Coronary artery (tissue), 2 donors: ENCODE data around the gene CDK12.
"Not testable (repeated sequence)": the region's sequence is repeated elsewhere in the genome, so short reads cannot be mapped to it uniquely, and the experiment has no call there.

Experiments used
- DNase-seq: peaks from one replicate; pipeline ENCODE4 v3.0.0-alpha.2; 2017; ENCODE audit warnings: low spot score
- H3K27ac ChIP-seq, 2 donors: fragments of 200-600 bp; sonication (generic); one replicate each; pipeline ENCODE4 v1.5.1; 2016 to 2019
- H3K4me3 ChIP-seq: fragments of 200-600 bp; sonication (generic); 2 replicates; pipeline ENCODE4 v1.5.1; 2016; ENCODE audit warnings: mild to moderate bottlenecking, moderate library complexity
- TF ChIP-seq, protein P1 (sequence below): fragments of 200-600 bp; sonication (generic); IDR thresholded peaks from one replicate; pipeline ENCODE4 v1.5.1; 2019; ENCODE audit warnings: antibody characterized with exemption

CDK12 gene

DNA sequence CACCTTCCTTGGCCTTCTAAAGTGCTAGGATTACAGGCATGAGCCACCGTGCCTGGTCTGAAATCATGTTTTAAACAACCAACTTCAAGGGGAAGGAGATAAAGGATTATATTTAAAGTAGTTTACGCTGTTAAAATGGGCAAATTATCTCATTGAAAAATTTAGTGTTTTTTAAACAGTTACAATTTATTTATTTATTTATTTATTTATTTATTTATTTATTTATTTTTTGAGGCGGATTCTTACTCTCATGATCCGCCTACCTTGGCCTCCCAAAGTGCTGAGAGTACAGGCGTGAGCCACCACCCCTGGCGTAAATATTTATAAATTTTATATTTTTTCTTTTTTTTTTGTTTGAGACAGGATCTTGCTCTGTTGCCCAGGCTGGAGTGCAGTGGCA lies 22.2 kb downstream of the CDK12 start:
- no peak for DNase-seq
- no peak overlapping the region for H3K4me3 ChIP-seq
- no peak overlapping the region for H3K27ac ChIP-seq
- TF ChIP-seq, protein P1, sequence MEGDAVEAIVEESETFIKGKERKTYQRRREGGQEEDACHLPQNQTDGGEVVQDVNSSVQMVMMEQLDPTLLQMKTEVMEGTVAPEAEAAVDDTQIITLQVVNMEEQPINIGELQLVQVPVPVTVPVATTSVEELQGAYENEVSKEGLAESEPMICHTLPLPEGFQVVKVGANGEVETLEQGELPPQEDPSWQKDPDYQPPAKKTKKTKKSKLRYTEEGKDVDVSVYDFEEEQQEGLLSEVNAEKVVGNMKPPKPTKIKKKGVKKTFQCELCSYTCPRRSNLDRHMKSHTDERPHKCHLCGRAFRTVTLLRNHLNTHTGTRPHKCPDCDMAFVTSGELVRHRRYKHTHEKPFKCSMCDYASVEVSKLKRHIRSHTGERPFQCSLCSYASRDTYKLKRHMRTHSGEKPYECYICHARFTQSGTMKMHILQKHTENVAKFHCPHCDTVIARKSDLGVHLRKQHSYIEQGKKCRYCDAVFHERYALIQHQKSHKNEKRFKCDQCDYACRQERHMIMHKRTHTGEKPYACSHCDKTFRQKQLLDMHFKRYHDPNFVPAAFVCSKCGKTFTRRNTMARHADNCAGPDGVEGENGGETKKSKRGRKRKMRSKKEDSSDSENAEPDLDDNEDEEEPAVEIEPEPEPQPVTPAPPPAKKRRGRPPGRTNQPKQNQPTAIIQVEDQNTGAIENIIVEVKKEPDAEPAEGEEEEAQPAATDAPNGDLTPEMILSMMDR = no peak

DNA sequence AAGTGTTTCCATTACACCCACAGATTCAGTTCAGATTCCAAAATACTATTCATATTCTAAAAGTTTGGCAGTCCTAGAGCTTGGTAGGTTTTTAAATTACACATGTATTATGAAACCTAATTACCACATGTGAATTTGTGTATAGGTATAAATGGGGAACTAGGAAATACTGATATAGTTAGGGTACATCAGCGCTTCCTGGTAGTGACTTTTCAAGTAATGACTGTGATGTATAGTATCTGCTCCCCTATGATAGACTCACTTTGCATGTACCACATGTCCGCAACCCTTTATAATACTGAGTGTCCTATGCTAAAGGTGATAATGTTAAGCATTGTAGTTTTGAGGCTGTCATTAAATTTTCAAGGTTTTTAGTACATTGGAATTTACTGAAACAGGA lies 22.9 kb downstream of the CDK12 start:
- DNase-seq = no peak
- H3K4me3 ChIP-seq = no peak overlapping the region
- H3K27ac ChIP-seq = no peak overlapping the region
- TF ChIP-seq, protein P1 = no peak

DNA sequence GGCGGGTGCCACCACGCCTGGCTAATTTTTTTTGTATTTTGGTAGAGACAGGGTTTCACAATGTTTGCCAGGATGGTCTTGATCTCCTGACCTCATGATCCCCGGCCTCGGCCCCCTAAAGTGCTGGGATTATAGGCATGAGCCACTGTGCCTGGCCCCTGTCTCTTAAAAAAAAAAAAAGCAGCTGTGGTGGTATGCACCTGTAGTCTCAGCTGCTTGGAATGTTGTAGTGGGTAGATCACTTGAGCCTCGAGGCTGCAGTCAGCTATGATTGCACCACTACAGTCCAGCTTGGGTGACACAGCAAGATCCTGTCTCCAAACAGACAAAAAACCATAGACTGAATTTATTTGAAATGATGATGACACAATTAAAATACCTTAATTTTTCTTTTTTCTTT lies 24.3 kb downstream of the CDK12 start:
- H3K4me3 ChIP-seq = no peak overlapping the region
- TF ChIP-seq, protein P1 = no peak
- no peak for DNase-seq
- H3K27ac ChIP-seq = no peak overlapping the region

DNA sequence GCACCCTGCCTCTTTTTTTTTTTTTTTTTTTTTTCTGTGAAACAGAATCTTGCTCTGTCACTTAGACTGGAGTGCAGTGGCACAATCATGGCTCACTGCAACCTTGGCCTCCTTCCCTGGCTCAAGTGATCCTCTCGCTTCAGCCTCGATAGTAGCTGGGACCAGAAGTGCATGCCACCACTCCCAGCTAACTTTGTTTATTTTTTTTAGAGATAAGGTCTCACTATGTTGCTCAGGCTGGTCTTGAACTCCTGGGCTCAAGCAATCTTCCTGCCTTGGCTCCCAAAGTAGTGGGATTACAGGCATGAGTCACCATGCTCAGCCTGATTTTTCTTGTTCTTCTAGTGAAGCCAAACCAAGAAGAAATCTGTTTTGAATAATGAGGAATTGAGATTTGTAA lies 25.0 kb downstream of the CDK12 start:
- no peak overlapping the region for H3K4me3 ChIP-seq
- no peak overlapping the region for H3K27ac ChIP-seq
- TF ChIP-seq, protein P1 = no peak
- no peak for DNase-seq

DNA sequence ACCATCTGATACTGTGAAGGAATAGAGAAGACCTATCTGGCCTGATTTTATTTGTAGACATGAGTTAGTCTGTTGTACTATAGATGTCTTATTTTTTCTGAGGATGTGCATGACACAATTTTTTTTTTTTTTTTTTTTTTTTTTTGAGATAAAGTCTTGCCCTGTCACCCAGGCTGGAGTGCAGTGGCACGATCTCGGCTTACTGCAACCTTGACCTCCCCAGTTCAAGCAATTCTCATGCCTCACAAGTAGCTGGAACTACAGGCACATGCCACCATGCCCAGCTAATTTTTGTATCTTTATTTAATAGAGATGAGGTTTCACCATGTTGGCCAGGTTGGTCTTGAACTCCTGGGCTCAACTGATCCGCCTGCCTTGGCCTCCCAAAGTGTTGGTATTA lies 26.2 kb downstream of the CDK12 start:
- not testable (repeated sequence) for DNase-seq, H3K4me3 ChIP-seq, H3K27ac ChIP-seq

DNA sequence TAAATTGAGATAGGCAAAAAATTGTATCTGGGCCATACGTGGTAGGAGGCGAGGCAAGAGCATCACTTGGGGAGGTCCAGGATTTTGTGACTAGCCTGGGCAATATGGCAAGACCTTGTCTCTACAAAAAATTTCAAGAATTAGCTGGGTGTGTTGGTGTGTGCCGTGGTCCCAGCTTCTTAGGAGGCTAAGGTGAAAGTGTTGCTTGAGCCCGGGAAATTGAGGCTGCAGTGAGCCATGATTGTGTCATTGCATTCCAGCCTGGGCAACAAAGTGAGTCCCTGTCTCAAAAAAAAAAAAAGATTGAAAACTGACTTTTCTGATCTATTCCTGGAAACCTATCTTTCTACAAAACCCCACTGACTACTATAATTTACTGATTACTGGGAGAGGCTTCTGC lies 26.7 kb downstream of the CDK12 start:
- Histone ChIP-seq H3K4me3 (no peak overlapping the region), H3K27ac (no peak overlapping the region)
- TF ChIP-seq, protein P1 = no peak
- no peak for DNase-seq

DNA sequence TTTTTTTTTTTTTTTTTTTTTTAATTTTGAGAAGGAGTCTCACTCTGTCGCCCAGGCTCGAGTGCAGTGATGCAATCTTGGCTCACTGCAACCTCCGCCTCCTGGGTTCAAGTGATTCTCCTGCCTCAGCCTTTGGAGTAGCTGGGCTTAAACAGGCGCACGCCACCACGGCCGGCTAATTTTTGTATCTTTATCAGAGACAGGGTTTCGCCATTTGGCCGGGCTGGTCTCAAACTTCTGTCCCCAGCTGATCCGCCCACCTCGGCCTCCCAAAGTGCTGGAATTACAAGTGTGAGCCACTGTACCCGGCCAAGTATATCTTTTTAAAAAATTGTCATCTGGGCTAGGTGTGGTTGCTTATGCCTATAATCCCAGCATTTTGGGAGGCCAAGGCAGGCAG lies 35.6 kb downstream of the CDK12 start:
- not testable (repeated sequence) for H3K27ac ChIP-seq, DNase-seq, H3K4me3 ChIP-seq

DNA sequence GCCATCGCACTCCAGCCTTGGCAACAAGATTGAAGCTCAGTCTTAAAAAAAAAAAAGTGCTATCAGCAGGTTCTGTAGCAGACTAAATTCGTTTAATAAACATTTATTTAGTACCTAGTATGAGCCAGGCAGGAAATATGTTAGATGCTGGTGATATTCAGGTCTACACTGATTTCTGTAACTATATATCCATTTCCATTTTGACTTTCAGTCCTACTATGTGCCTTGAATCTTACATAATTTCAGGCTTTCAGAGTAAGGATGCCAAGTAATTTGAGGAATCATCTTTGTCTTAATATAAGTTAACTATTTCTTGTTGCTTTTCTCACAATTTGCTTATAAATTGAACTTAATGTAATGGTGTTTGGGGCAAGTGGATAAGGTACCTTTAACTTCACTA lies 46.2 kb downstream of the CDK12 start:
- TF ChIP-seq, protein P1 = no peak
- no peak for DNase-seq
- Histone ChIP-seq H3K27ac (no peak overlapping the region), H3K4me3 (no peak overlapping the region)
